Astrocyte of the spinal cord (primary cell): ENCODE data around the gene AIF1.
A peak's percentile ranks its signal among the peaks of the same experiment; 100 is the strongest.

Source experiments
- DNase-seq: peaks from one replicate; pipeline ENCODE4 v3.0.0; 2011; ENCODE audit warnings: low read depth, low spot score
- H3K4me3 ChIP-seq: 2 replicates; pipeline ENCODE4 v1.5.1; 2011; ENCODE audit warnings: low read depth, mild to moderate bottlenecking, low read length, moderate library complexity
- CTCF ChIP-seq: IDR thresholded peaks from 2 replicates; pipeline ENCODE4 v1.5.1; 2012; ENCODE audit warnings: low read depth, mild to moderate bottlenecking, low read length, inconsistent platforms
- in situ Hi-C: cut with HindIII; loops from 2 replicates; pipeline ENCODE4 v1.10.0; 2017; ENCODE audit warnings: low sequenced_read_pairs

The AIF1 gene

GRCh38 chr6:31581434-31582229 lies 33.4 kb upstream of the AIF1 start:
- TF ChIP-seq CTCF = no peak
- peak overlapping the region; percentile 84 for H3K4me3 ChIP-seq
- DNase-seq = no peak
- in situ Hi-C loops = no loop called here

GRCh38 chr6:31582230-31582643 lies 32.8 kb upstream of the AIF1 start, which contains the start of gene LTB:
Gene LTB (minus strand): TSS chr6:31582424. CDS start chr6:31582417, 7 bp downstream.
- H3K4me3 ChIP-seq = peak within 1 kb of the TSS; percentile 84
- no peak for DNase-seq
- in situ Hi-C loops = no loop called here
- no peak for TF ChIP-seq CTCF

- DNase-seq = no peak
- peak; percentile 42 for TF ChIP-seq CTCF
- in situ Hi-C loops = no loop called here
- no peak overlapping the region for H3K4me3 ChIP-seq
Measured at GRCh38 chr6:31585491-31585890, 29.5 kb upstream of the AIF1 start.

- in situ Hi-C loops = no loop called here
- no peak within 1 kb of the TSS for H3K4me3 ChIP-seq
- no peak for TF ChIP-seq CTCF
- DNase-seq = no peak
Measured at GRCh38 chr6:31586008-31586407, 29.0 kb upstream of the AIF1 start, which contains the start of gene LST1. Gene LST1 (plus strand): TSS chr6:31586277. CDS start chr6:31587300, 1,023 bp downstream.

GRCh38 chr6:31586599-31587281 lies 28.3 kb upstream of the AIF1 start:
- no peak overlapping the region for H3K4me3 ChIP-seq
- DNase-seq = no peak
- in situ Hi-C loops = no loop called here
- TF ChIP-seq CTCF = no peak

GRCh38 chr6:31587791-31588777 lies 26.9 kb upstream of the AIF1 start:
- no peak overlapping the region for H3K4me3 ChIP-seq
- DNase-seq = no peak
- no peak for TF ChIP-seq CTCF
- in situ Hi-C loops = no loop called here
